GM12891 (cell line): Measurements from ENCODE around the gene KLHL3.

Experiments
- DNase-seq: peaks from one replicate; pipeline ENCODE4 v3.0.0; 2011; ENCODE audit warnings: low spot score; ENCODE audit not compliant: insufficient read length
- FAIRE-seq: peaks from 2 replicates; lab custom pipeline; 2011; peaks lifted over from hg19 to GRCh38; lab: Jason Lieb, UNC
- PAX5 ChIP-seq: IDR thresholded peaks from 2 replicates; pipeline ENCODE4 v1.6.1; 2011; ENCODE audit warnings: low read length, moderate library complexity, mild to moderate bottlenecking; ENCODE audit not compliant: insufficient read depth, severe bottlenecking
- POLR2A ChIP-seq: IDR thresholded peaks from 2 replicates; pipeline ENCODE4 v1.6.1; 2011; ENCODE audit warnings: low read depth, low read length, control low read depth
- POLR2AphosphoS5 ChIP-seq: IDR thresholded peaks from 2 replicates; pipeline ENCODE4 v1.6.1; 2011; ENCODE audit warnings: low read depth, low read length, control low read depth
- POU2F2 ChIP-seq: IDR thresholded peaks from 2 replicates; pipeline ENCODE4 v1.6.1; 2011; ENCODE audit warnings: low read depth, mild to moderate bottlenecking, control low read depth, low read length, moderate library complexity
- SPI1 ChIP-seq: IDR thresholded peaks from 2 replicates; pipeline ENCODE4 v1.6.1; 2011; ENCODE audit warnings: low read depth, low read length, control low read depth
- TAF1 ChIP-seq: IDR thresholded peaks from 2 replicates; pipeline ENCODE4 v1.6.1; 2011; ENCODE audit warnings: low read depth, low read length, control low read depth

The KLHL3 gene

DNA sequence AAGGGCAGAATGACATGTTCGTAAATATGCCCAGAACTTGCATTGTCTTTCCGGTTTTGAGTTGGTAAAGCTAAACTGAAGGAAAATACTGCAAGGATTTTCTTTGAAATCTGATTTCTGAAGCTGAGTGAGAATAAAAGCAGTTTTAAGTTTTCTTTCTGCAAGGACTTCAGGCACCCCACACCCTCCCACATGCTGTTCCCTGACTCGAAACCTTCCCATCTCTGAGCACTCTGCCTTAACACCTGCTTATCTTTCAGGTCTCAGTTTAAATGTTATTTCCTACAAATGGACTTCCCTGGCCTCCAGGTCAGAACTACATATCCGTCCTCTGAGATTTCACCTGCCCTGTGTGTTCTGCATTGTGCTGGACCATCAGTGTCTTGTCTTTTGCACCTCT, 93.8 kb downstream of the KLHL3 start:
- no peak for FAIRE-seq
- TF ChIP-seq POLR2AphosphoS5 (no peak), POLR2A (no peak), TAF1 (no peak), PAX5 (no peak), SPI1 (no peak), POU2F2 (no peak)
- no peak for DNase-seq

DNA sequence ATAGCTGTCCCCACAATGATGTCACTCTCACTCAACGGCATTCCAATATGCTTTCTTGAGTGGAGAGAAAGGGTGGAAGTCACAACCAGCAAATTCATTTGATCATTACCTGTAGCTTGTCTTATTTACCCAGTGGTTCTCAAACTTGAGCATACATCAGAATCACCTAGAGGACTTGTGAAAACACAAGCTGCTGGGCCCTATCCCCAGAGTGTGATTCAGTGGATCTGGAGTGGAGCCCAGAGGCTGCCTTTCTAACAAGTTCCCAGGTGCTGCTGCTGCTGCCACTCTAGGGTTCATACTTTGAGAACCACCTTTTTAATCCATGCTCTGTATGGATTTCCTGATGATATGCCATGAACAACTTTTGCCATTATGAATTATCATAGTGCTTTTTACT, 94.7 kb downstream of the KLHL3 start:
- FAIRE-seq (no peak), DNase-seq (no peak)
- no peak for TF ChIP-seq POLR2AphosphoS5
- no peak for TF ChIP-seq POU2F2
- TF ChIP-seq POLR2A = no peak
- no peak for TF ChIP-seq SPI1
- TF ChIP-seq PAX5 = no peak
- no peak for TF ChIP-seq TAF1

DNA sequence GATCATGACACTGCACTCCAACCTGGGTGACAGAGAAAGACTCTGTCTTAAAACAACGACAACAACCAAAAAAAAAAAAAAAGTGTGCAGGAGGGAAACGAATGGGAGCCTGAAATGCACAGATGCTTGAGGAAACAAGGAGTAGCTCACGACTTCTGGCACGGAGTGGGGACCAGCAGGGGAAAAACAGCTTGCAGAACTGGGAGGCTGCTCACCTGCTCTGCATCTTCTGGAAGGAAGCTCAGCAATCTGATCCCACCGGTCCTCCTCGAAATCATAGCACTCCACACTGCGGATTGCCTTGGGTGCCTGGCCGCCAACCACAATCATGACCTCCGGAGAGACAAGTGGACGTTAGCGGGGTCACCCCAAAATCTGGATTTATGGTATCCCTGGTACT, 96.2 kb downstream of the KLHL3 start:
- FAIRE-seq (no peak), DNase-seq (no peak)
- TF ChIP-seq POU2F2 (no peak), POLR2A (no peak), POLR2AphosphoS5 (no peak), TAF1 (no peak), PAX5 (no peak), SPI1 (no peak)

DNA sequence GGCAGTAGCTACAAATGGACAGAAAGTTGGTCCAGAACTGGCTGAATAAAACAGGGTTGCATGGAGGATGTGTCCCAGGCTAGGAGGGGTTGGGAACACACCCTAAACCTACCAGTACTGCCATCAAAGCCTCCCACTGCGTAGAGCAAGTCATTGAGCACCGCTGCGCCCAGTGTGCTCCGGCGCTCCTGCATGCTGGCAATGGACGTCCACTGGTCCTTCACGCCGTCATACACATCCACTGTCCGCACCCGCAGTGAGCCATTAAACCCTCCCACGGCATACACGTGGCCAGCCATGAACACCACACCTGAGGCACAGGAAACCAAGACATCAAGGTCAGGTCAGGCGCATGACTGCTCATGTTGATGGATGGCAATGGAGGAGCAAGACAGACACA, 97.0 kb downstream of the KLHL3 start:
- TF ChIP-seq SPI1 = no peak
- TF ChIP-seq POU2F2 = no peak
- no peak for TF ChIP-seq PAX5
- no peak for TF ChIP-seq POLR2A
- no peak for TF ChIP-seq POLR2AphosphoS5
- no peak for TF ChIP-seq TAF1
- FAIRE-seq = no peak
- DNase-seq = no peak

DNA sequence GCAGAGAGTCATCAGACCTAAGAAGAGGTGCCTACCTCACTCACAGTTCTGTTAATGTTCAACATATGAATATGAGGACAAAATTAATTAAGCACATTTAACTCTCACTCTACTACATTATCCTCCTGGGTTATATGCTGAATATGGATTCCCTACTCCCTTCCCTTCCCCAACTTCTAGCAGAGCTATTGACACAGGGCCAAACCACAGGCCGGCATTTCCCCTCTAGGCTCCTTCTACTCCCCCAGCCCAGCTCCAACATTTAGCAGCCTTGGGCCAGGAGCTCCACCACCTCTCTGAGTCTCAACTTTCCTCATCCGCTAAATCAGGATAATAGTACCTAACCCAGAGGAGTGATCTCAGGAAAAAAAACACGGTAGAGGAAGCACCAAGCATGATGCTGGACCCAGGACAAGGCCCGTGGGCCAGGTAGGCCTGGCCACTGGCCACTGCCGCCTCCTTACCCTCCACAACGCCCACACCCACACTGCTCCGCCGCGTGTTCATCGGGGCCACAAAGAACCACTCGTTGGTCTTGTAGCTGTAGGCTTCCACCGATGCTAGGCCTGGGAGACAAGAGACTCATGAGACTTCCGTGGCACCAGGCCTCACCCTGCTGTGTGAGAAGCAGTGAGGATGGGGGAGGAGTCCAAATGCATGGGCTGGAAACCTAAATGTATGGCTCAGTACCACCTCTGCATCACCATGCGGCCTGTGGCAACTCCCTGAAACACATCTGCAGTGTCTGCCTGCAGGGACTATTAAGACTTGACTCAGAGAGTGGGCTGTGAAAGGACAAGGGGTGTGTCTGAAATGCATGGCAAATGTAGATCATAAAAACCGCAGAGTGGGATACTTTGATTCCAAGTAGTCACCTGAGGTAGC, 98.8 kb downstream of the KLHL3 start:
- FAIRE-seq (no peak), DNase-seq (no peak)
- TF ChIP-seq POLR2A (no peak), POLR2AphosphoS5 (no peak), TAF1 (no peak), POU2F2 (no peak), SPI1 (no peak), PAX5 (no peak)

DNA sequence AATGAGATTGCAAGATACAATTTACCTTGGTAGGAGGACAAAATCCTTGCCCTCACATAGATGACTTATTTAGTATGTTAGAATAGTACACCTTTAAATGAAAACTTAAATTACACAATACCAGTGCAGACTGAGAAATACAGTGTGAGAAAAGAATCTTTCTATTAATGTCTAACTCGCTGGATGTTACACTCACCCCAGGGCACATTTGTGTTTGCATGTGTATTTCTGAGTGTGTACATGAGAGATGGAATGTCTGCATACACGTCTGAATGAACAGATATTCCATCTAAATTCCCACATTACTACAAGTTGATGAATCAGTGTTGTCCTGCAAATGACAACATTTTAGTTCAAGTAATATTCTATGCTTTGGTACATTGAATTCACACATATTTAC, 99.8 kb downstream of the KLHL3 start:
- TF ChIP-seq POU2F2 (no peak), TAF1 (no peak), POLR2A (no peak), SPI1 (no peak), POLR2AphosphoS5 (no peak), PAX5 (no peak)
- FAIRE-seq (no peak), DNase-seq (no peak)

DNA sequence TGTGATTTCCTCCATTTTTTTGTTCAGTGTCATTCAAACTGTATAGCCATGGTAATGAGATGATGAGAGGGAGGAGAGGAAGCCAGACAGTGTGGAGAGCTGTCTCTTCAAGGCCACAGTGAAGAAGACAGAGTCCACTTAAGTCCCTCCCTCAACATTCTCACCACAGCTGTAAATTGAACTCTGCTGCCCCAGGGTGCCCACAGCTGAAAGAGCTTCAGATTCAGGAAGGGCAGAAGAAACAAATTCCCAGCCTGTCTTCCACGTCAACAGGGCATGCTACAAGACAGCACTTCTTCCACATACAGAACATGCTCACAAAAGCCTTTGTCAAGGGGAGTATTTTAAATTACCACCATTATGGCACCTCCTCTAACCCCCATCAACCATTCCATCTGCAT, 100.4 kb downstream of the KLHL3 start:
- FAIRE-seq = no peak
- no peak for DNase-seq
- TF ChIP-seq TAF1 = no peak
- no peak for TF ChIP-seq POLR2A
- TF ChIP-seq SPI1 = no peak
- TF ChIP-seq POLR2AphosphoS5 = no peak
- no peak for TF ChIP-seq PAX5
- TF ChIP-seq POU2F2 = no peak

DNA sequence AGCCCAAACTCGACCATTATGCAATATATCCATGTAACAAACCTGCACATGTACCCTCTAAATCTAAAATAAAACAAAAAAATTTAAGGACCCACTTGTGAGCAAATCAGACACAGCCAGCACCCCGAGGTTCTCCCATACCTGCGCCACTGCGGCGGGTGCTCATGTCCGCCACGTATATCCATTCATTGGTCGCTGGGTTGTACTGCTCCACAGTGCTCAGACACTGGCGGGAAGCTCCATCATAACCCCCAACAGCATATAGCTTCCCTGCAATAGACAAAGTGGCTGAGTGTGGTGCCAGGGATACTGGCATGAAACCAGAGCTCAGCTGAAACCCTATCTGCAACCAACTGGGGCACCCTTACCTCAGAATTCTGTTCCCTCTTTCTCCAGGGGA, 102.0 kb downstream of the KLHL3 start:
- FAIRE-seq (no peak), DNase-seq (no peak)
- no peak for TF ChIP-seq POLR2A
- TF ChIP-seq SPI1 = no peak
- TF ChIP-seq POLR2AphosphoS5 = no peak
- no peak for TF ChIP-seq PAX5
- no peak for TF ChIP-seq POU2F2
- TF ChIP-seq TAF1 = no peak

DNA sequence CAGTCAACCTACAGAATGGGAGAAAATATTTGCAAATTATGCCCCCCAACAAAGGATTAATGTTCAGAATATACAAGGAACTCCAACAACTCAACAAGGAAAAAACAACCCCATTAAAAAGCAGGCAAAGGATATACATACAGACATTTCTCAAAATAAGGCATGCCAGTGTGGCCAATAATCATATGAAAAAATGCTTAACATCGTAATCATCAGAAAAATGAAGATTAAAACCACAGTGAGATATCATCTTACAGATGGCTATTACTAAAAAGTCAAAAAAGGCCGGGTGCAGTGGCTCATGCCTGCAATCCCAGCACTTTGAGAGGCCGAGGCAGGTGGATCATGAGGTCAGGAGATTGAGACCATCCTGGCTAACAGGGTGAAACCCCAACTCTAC, 103.2 kb downstream of the KLHL3 start:
- no peak for DNase-seq
- FAIRE-seq = no peak
- TF ChIP-seq POLR2AphosphoS5 (no peak), PAX5 (no peak), SPI1 (no peak), POU2F2 (no peak), TAF1 (no peak)
